ENCODE data around the gene NOS1.
"Not testable (repeated sequence)": the region's sequence is repeated elsewhere in the genome, so short reads cannot be mapped to it uniquely, and the experiment has no call there.

NOS1 gene

GRCh38 chr12:117361347-117361751, at the start of gene NOS1:
Gene NOS1, minus strand, starts transcription at chr12:117361626. Its CDS starts 30,557 bp downstream, at chr12:117331069.
- no peak for DNase-seq

- DNase-seq: no peak
Measured at GRCh38 chr12:117409286-117409685, 47.9 kb upstream of the NOS1 start.

GRCh38 chr12:117408161-117408791, 46.9 kb upstream of the NOS1 start:
- DNase-seq: peak; percentile 80

- DNase-seq: no peak
Measured at GRCh38 chr12:117404940-117405339, 43.5 kb upstream of the NOS1 start.

- DNase-seq: no peak
Measured at GRCh38 chr12:117404203-117404853, 42.9 kb upstream of the NOS1 start.

GRCh38 chr12:117403586-117404139, 42.2 kb upstream of the NOS1 start:
- DNase-seq: no peak

GRCh38 chr12:117402363-117402762, 40.9 kb upstream of the NOS1 start:
- DNase-seq: no peak

GRCh38 chr12:117400912-117401311, 39.5 kb upstream of the NOS1 start:
- no peak for DNase-seq

GRCh38 chr12:117398482-117398881, 37.1 kb upstream of the NOS1 start:
- not testable (repeated sequence) for DNase-seq

GRCh38 chr12:117395766-117396165, 34.3 kb upstream of the NOS1 start:
- no peak for DNase-seq

- no peak for DNase-seq
Measured at GRCh38 chr12:117394491-117394890, 33.1 kb upstream of the NOS1 start.

GRCh38 chr12:117393656-117394055, 32.2 kb upstream of the NOS1 start:
- no peak for DNase-seq

GRCh38 chr12:117390866-117391265, 29.4 kb upstream of the NOS1 start:
- no peak for DNase-seq

GRCh38 chr12:117388951-117389446, 27.6 kb upstream of the NOS1 start:
- DNase-seq: no peak

- no peak for DNase-seq
Measured at GRCh38 chr12:117387832-117388231, 26.4 kb upstream of the NOS1 start.

GRCh38 chr12:117384735-117385134, 23.3 kb upstream of the NOS1 start:
- no peak for DNase-seq

- no peak for DNase-seq
Measured at GRCh38 chr12:117380083-117380482, 18.7 kb upstream of the NOS1 start.

GRCh38 chr12:117377758-117378157, 16.3 kb upstream of the NOS1 start:
- no peak for DNase-seq

- no peak for DNase-seq
Measured at GRCh38 chr12:117370588-117370987, 9.2 kb upstream of the NOS1 start.

GRCh38 chr12:117370000-117370399, 8.6 kb upstream of the NOS1 start:
- not testable (repeated sequence) for DNase-seq

- peak; percentile 84 for DNase-seq
Measured at GRCh38 chr12:117367006-117367638, 5.7 kb upstream of the NOS1 start.

- no peak for DNase-seq
Measured at GRCh38 chr12:117365049-117365616, 3.7 kb upstream of the NOS1 start.

GRCh38 chr12:117363953-117364486, 2.6 kb upstream of the NOS1 start:
- no peak for DNase-seq
